Head of caudate nucleus (tissue), 42 donors: Measurements from ENCODE around the gene TMC5.
"Not testable (repeated sequence)": the region's sequence is repeated elsewhere in the genome, so short reads cannot be mapped to it uniquely, and the experiment has no call there.

Experiments used
- DNase-seq, 42 donors: peaks; one replicate each; pipeline versions ENCODE4 v3.0.0 to v3.0.0-alpha.2; 2020 to 2021; ENCODE audit warnings: mixed read lengths in 7 of 42
- intact Hi-C: fragments of 100-400 bp; cut with DNase I; formaldehyde crosslinking; loops from one replicate; pipeline ENCODE4 v1.15.0; 2022

Gene TMC5

DNA sequence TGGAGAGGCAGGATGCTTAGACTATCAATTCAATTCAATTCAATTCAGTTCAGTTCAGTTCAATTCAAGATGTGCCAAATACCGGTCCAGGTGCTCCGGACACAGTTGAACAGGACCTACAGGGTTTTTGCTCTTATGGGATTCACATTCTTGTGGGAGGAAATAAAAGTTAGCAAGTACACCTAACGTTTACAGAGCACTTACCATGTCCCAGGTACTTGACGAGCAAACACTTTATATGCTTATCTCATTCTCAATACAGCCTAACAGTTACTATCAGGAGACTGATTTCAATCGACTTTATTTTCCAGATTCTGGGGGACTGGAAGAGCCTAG is 104.7 kb downstream of the TMC5 start:
- no peak for DNase-seq
- intact Hi-C loops, result loop anchor here (2.0 to 10.0 kb wide), 2 partner anchors 32 to 718 kb away; partner anchors contain the start of genes ARL6IP1 and VPS35L

DNA sequence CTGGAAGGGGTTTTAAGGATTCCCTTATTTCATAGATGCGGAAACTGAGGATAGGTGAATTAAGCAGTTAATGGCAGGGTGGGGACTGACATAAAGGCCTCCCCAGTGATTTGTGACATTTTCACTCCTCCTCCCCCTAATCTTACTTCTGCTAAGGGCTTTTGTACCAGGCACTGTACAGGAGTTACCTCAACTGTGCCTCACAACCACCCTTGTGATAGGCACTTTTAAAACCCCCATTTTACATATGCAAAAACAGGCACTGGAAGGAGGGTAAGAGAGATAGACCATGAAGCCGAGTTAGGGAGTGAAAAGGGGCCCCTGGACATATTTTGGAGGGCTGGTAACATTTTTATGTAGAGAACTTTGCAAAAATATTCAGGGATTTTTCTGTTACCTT is 105.1 kb downstream of the TMC5 start:
- intact Hi-C loops, result loop anchor here (2.0 to 10.0 kb wide), 2 partner anchors 32 to 718 kb away; partner anchors contain the start of genes ARL6IP1 and VPS35L
- DNase-seq, result no peak

- DNase-seq, result no peak
- intact Hi-C loops, result loop anchor here (2.0 to 10.0 kb wide), 2 partner anchors 32 to 718 kb away; partner anchors contain the start of genes ARL6IP1 and VPS35L
These were observed 105.5 kb downstream of the TMC5 start for GRCh38 chr16:19523184-19523558.

DNA sequence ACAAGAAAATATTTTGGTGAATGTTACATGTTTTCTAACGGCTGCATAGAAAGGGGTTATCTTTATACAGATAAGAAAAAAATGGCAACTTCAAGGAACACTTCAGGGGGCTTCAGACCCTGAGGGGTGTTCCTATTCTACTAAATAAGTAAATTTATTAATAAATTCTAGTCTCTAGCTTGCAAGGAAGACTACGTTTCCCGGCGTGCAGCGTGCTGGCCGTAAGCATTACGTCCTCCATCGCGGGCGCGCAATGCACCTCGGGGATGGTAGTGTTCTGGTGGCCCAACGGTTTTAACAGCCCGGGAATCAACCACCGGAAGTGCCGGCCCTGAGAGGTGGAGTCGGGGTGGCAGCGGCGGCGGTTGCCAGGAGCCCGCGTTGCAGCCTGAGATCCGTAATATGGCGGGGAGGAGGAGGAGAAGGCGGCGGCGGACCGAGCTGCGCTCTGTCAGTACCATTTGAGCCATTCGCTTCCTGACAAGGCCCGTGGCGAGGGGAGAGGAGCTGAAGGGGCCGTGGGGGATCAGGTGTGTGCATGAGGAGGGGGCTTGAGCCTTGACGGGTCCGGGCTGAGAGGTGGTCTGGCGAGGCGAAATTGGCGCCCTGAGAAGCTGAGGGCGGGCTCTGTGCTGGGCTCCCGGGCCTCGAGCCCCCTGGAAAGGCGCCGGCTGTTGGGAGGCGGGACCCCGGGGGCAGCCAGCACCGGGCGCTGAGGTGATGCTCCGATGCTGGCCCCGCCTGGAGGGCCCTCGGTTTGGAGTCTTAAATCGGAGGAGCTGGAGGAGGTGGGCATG is 106.1 kb downstream of the TMC5 start, which contains the start of gene CCP110:
Gene CCP110 (plus strand): TSS at position 384 of the 797 bp plus-strand sequence. CDS start 3,940 bp downstream, outside the sequence.
- intact Hi-C loops, result loop anchor here (2.0 to 10.0 kb wide), 2 partner anchors 31 to 719 kb away; partner anchors contain the start of genes ARL6IP1 and VPS35L
- DNase-seq, result peak; percentile 98 to 100 (median 99)

DNA sequence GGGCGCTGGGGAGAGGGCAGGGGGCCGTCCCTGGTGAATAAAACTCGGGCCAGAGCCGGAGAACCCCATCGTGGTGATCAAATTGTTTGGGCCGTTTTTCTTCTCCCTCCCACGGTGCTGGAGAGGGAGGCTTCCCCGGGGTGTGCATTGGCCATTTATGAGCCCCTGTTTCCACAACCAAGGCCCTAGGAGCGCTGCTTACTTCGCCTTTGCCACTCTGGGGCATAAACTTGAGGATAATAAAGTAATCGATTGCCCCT is 106.6 kb downstream of the TMC5 start:
- DNase-seq, result peak in 13 of 42 donors; percentile 10 to 62 (median 28)
- intact Hi-C loops, result loop anchor here (10.0 kb wide), 1 partner anchor 719 kb away; the partner anchor contains the start of gene ARL6IP1

DNA sequence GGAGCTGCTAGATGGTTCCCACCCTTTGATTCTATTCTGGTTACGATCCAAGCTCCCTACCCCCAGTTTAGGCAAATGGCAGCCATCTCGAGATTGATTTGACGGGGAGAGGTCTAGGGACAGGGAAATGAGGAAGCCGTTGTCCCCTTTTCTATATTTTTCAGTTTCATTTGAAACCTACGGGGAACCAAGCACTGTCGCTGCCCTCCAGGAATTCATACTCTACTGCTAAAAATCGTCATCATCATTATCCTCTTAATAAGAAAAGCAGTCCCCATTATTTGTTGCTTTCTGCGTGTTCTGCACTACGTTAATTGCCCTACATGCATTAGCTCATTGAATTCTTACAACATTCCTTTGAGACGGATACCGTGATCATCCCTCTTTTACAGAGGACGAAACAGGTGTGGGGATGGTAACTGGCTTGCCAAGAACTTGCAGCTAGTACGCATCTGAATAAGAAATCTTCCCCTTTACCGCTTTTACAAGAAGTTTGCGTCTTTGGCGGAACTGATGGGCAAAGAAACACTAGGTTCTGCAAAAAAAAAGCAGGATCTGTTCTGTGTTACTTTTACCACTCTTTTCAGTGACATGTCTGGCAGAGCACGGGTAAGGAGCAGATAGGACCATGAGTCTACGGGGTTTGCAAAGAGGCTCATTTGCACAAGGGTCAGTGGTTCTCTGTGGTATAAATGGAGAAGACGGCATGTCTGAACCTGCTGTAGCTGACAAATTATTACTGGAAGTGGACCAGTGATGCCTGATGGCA is 107.1 kb downstream of the TMC5 start:
- intact Hi-C loops, result loop anchor here (10.0 kb wide), 1 partner anchor 720 kb away; the partner anchor contains the start of gene ARL6IP1
- DNase-seq, result peak in 9 of 42 donors; percentile 12 to 42 (median 29)

GRCh38 chr16:19525385-19525723 is 107.7 kb downstream of the TMC5 start:
- DNase-seq, result no peak
- intact Hi-C loops, result loop anchor here (10.0 kb wide), 1 partner anchor 721 kb away; the partner anchor contains the start of gene ARL6IP1

DNA sequence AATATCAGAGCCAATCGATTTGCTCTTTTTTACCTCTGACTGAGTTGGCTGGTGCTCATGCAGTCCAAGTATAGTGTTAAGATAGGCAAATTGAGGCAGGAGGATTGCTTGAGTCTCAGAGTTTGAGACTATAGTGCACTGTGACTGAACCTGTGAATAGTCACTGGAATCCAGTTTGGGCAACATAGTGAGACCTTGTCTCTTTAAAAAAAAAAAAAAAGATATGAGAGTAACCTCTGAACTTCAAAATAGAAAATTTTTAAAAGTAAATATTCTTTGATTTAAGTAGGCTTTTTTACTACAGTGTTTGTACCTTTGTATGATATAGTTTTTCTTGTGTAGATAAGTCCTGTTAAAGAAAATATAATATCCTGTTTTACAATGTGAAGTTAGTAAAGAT is 109.5 kb downstream of the TMC5 start:
- intact Hi-C loops, result loop anchor here (10.0 kb wide), 1 partner anchor 722 kb away; the partner anchor contains the start of gene ARL6IP1
- DNase-seq, result no peak

GRCh38 chr16:19528666-19529065 is 111.0 kb downstream of the TMC5 start:
- peak in 2 of 42 donors; percentile 16 to 39 for DNase-seq
- intact Hi-C loops, result loop anchor here (10.0 kb wide), 1 partner anchor 724 kb away; the partner anchor contains the start of gene ARL6IP1

- DNase-seq, result no peak
- intact Hi-C loops, result no loop called here
These were observed 114.9 kb downstream of the TMC5 start for GRCh38 chr16:19532601-19533000.

GRCh38 chr16:19540241-19540970 is 122.7 kb downstream of the TMC5 start:
- intact Hi-C loops, result no loop called here
- no peak for DNase-seq

DNA sequence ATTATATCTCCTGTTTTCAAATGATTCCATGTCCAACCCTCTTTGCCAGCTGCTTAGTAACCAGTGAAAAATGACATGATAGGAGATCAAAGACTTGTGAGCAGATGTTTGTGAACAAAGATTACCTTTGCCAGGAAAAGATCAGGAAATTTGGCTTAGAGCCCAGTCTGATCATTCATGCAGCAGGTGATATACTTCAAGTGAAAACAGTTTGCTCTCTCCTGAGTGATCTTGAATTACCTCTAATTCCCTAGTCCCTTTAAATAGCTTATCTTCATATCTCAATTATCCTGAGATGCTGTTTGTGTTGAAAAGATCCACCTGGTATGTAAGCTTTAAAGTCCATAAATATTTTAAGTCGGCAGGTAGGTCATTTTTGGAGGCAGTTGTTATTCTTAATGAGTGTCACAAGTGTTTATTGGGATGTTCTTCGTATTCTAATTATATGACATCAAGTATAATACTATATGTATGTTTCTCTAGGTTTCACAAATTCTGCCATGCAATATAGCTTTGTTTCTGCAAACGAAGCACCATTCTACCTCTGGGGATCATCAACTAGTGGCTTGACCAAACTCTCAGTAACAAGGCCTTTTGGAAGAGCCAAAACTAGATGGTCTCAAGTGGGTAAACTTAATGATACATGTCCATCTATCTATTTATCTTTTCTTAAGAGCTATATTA is 124.6 kb downstream of the TMC5 start:
- intact Hi-C loops, result no loop called here
- DNase-seq, result no peak

DNA sequence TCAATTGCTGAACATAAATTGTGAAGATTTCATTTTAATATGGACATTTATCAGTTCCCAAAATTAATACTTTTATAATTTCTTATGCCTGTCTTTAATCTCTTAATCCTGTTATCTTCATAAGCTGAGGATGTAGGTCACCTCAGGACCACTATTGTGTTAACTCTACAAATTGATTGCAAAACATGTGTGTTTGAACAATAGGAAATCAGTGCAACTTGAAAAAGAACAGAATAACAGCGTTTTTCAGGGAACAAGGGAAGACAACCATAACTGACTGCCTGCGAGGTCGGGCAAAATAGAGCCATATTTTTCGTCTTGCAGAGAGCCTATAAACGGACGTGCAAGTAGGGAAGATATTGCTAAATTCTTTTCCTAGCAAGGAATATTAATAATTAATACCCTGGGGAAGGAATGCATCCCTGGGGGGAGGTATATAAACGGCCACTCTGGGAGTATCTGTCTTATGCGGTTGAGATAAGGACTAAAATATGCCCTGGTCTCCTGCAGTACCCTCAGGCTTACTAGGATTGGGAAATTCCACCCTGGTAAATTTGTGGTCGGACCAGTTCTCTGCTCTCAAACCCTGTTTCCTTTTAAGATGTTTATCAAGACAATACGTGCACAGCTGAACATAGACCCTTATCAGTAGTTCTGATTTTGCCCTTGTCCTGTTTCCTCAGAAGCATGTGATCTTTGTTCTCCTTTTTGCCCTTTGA is 125.8 kb downstream of the TMC5 start:
- intact Hi-C loops, DNase-seq: not testable (repeated sequence)

GRCh38 chr16:19548144-19548543 is 130.5 kb downstream of the TMC5 start:
- intact Hi-C loops, result no loop called here

More at GRCh38 chr16:19548144-19548543, 130.5 kb downstream of the TMC5 start:
- no peak for DNase-seq
